NCI-H82 (cell line): ENCODE results near the gene ATP5F1C.
"Not testable (repeated sequence)": the region's sequence is repeated elsewhere in the genome, so short reads cannot be mapped to it uniquely, and the experiment has no call there.

ENCODE experiments used
- DNase-seq: peaks from one replicate; lab custom pipeline; 2025; lab: John Stamatoyannopoulos, UW

ATP5F1C gene

DNA sequence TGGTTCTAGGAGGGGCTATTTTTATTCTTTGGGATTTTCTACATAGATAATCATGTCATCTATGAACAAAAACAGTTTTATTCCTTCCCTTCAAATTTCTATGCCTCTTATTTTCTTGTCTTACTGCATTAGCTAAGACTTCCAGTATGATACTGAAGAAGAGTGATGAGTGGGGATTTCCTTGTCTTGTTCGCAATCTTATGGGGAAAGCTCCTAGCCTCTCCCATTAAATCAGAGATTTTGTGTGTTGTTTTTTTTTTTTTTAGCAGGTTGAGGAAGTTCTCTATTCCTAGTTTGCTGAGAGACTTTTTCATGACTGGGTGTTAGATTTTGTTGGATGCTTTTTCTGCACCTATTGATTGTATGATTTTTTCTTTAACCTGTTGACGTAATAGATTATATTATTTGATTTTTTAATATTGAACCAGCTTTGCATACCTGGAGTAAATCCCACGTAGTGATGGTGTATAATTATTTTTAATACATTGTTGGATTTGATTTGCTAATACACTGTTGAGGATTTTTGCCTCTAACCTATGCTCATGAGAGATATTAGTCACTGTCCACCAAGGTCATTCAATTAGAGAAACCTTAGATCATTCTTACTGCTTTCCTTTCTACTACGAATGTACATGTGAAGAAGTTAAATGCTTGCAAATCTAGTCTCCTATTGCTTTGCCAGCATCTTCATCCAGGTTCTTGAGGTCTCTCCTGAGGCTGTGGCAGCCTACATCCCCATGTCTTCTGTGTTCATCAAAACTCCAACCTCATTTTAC, 6.5 kb downstream of the ATP5F1C start:
- no peak for DNase-seq

DNA sequence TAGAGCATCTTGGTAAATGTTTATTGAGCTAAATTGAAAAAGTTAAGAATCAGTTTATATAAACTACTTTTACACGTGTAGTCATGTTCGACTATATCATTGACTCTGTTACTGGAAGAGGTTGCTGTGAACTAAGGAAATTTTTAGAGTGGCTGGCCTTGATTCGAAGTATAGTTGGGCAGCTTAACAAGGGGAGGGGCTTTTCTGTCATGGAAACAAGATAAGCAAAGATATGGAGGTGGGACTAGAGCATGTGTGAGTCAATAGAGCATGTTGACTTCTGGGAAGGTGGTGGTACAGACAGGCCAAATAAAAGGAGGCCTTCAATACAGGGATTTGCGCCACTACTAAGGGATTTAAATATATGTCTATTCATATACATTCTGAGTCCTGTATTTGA, 7.6 kb downstream of the ATP5F1C start:
- DNase-seq = peak; percentile 5

DNA sequence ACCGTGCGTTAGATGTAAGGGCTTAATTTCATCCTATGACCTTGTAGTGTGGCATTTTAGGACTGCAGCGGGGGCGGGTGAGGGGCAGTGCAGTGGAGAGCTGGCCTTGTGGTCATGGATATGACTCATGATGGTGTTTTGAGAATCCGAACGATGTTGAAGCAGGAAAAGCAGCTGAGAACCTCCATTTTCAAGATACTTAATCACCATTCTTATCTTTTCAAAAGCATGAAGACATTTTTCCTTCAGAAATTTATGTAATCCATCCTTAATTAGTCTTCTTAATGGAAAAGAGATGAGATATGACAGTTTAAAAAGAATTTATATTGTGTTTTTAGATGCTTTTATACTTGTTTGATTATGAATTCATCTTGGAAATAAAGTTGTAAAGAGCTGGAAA, 9.6 kb downstream of the ATP5F1C start:
- no peak for DNase-seq

DNA sequence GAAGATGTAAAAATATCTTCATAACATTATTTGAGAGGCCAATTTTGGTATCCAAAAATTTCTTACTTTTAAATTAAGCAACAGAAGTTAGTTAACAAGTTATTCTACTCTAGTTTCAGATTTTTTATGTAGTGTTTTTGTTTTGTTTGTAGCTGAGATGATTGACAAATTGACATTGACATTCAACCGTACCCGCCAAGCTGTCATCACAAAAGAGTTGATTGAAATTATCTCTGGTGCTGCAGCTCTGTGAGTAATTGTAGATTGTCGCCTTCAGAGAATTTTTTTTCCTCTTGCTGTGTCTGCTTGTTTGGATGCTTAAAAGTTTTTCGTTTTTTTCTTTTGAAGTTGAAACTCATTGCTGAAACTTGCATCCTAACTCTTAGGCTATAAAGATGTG, 14.6 kb downstream of the ATP5F1C start:
- DNase-seq = no peak

DNA sequence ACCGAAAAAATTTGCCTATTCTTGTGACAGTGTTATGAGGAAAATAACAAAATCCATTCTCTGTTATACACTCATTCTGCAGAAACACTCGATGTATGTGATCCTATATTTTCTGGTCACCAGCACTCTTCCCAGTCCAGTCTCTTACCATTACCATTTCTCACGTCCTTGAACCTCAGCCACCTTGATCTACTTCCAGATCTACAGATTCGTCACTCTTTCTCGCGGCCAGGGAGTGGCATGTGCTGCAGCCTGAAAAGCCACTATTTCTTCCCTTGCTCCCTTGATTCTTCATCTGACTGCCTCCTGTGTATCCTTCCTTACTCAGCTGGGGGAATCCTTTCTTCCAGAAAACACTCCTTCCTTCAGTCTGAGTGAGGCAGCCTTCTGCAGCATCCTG, 16.2 kb downstream of the ATP5F1C start:
- DNase-seq = no peak

DNA sequence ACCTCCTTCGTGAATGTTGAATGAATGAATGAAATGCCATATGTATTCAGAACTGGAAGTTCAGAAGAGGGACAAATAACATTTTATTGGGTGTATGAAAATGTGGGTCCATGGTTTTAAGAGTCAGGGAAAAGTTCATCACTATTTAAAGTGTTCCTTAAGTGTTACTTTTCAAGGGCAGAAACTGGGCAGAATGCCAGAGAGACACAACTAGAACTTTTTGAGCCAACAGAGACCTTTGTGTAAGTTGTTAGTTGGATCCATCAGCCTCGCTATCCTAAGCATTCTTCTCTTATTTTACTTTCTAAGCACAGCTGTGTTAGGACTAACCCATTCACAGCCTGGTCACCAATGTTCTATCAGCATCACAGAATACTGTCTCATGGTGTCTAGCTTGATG, 16.8 kb downstream of the ATP5F1C start:
- DNase-seq = no peak

DNA sequence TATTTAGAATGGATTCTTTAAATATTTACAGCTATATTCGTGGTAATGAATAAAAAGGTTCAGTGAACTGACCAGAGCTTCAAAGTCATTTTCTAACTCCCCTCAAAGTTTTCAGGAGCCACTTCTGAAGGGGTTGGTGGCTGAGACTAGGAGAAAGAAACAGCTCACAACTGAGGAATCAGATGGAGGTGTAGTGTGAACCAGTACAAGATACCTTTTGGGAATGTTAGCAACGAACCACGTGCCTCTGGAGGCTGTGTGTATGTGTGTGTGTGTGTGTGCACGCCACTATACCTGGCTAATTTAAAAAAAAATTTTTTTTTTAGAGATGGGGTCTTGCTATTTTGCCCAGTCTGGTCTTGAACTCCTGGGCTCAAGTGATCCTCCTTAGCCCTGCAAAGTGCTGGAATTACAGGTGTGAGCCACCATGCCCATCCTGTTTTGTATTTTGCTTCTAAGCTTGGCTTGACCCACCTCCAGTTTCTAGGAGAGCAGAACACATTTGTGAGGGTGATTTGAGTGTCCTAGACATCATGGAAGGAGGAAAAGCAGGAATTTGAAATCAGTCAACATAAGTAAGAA, 20.8 kb downstream of the ATP5F1C start:
- DNase-seq = no peak

DNA sequence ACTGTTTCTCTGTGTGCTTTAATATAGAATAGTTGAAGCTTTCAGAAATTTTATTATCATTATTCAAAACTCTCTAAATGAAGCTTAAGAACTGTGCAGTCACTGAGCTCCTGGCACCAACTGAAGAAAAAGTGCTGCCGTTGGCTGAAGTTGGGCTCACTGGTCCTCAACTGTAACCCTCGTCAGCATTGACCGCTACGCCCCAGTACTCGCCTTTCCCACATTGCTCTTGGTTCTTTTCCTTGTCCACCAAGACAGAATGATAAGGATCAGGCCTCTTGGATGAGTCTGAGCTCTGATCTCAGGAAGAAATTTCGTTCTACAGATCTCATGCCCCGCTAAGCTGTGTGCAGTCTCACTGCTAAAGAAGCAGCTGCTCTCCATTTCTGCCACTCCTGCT, 22.5 kb downstream of the ATP5F1C start:
- DNase-seq = peak; percentile 4

DNA sequence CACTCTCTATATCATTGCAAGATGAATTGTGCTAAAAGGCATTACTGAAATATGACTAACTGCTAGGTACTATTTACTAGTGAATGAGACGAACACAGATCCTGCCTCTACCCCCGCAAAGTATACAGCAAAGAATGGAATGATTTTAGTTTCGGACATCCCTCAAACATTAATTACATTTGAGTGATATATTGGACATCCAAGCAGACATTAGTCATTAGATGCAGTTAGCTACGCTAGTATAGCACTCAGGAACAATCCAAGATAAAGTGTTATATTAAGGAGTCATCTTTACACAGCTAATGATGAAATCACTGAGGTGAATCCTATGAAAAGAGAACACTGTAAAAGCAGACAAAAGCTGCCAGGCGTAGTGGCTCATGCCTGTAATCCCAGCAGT, 23.0 kb downstream of the ATP5F1C start:
- no peak for DNase-seq

DNA sequence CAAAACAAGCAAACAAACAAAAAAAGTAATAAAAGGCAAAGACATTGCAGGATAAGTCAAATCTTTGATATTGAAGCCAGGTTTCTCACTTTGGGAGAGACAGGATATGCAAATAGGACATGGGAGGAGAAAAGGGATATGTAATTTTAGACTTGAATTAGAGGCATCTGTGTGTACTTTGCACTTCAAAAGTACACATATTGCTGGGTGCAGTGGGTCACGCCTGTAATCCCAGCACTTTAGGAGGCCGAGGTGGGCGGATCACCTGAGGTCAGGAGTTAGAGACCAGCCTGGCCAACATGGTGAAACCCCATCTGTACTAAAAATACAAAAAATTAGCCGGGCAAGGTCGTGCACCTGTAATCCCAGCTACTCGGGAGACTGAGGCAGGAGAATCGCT, 23.8 kb downstream of the ATP5F1C start:
- not testable (repeated sequence) for DNase-seq

DNA sequence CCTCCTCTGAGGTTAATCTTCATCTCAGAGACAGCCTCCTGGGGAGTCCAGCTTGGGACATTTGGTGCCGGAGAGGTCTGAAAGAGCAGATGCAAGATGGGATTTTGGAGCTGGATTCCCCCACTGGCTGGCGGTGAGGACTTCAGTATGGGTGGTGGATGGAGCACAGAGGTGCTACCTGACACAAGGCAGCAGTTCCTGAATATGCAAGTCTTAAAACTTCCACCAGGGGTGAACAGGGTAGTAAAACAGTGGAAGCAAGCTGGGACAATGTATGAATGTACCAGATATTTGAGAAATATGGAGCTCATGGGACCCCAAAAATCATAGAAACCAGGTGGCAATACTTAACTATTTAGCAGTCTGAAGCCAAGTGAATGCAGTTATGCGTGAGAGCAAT, 25.5 kb downstream of the ATP5F1C start:
- no peak for DNase-seq

DNA sequence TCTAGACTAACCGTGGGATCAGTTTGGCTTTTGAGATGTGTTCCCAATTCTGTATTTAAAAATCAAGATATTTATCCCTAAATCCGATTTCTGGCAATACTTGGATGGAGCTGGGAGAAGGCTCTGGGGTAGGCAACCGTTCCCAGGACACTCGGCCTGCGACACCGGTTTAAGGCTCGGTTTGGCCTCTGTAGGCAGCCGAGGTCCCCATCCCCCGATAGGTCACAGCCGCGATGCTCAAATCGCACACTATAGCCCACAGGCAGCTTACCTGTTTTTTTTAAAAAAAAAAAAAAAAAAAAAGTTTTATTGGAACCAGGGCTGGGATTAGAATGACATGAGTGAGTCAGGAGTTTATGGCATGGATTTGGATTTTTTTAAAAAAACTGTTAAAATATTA, 29.6 kb downstream of the ATP5F1C start:
- no peak for DNase-seq

DNA sequence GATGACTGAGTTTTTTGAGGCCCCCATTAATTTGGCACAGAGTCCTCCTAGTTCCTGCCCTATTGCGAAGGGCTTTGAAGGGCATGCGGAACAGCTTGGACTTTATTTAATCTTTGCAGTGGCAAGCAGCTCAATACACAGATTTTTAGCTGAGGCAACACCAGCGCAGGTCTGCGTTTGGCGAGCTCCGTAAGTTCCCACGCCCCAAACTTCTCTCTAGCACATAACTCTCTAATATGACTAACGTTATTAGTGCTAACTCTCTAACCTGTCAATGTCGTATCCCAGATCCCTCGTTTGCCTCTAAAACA, 30.0 kb downstream of the ATP5F1C start:
- DNase-seq = no peak

DNA sequence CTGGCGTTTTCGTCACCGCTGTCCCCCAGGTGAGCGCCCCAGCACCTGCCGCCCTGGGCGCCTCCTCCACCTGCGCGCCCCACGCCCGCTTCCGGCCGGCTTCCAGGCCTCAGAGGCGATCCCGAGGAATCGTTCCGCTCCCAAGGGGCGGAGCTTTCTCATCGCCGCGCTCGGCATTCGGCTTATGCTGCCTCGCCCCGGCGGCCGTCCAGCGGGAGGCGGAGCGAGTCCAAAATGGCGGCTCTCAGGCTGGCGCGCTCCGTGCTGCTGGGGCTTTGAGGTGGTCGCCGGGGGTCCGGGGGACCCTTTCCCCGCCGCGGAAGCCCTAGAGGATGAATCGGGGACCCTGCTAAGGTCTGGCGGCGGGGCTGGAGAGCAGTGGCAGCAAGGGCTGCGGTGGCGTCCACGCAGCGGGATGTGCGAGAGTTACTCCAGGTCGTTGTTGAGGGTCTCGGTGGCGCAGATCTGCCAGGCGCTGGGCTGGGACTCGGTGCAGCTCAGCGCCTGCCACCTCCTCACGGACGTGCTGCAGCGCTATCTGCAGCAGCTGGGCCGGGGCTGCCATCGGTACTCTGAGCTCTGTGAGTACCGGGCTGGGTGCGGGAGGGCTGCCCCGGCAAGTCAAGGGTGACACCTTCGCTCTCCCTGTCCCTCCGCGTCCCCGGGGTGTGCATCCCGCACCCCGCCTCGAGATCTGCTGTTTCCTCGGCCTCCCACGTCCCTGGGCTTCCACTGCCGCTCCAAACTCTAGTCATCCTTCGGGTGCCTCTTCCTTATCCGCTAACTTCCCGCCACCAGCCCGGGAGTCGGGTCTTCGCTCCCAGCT, 30.5 kb downstream of the ATP5F1C start, which contains the start of gene TAF3:
TAF3 (plus strand) TSS at position 211 of the 826 bp plus-strand sequence; CDS start at position 416, 205 bp downstream.
- DNase-seq = peak; percentile 91

DNA sequence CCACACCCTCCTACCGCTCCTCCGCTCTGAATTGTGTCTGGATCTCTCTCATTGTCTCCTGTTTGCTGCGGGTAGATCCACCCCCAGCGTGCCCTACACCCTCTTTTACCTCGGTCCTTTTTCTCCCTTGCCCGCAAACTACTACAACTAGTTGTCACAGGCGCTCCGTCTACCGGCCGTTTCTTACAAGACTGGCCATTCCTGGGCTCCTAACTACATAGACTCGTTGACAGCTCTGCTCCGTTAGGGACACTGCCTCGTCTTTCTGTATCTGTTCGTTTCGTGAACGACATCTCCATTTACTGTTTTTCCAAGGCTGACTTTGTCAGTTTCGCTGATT, 31.1 kb downstream of the ATP5F1C start:
- peak; percentile 39 for DNase-seq

DNA sequence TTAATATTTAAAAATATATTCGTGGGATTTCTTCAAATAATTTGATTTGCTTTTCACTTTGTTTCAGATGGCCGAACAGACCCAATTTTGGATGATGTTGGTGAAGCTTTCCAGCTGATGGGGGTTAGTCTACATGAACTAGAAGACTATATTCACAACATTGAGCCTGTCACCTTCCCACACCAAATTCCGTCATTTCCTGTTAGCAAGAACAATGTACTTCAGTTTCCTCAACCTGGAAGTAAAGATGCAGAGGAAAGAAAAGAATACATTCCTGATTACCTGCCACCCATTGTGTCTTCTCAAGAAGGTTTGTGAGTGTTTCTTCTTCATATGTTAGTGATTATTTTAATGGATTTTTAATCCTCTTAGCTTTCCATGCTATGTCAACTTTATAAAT, 36.3 kb downstream of the ATP5F1C start:
- DNase-seq = no peak

DNA sequence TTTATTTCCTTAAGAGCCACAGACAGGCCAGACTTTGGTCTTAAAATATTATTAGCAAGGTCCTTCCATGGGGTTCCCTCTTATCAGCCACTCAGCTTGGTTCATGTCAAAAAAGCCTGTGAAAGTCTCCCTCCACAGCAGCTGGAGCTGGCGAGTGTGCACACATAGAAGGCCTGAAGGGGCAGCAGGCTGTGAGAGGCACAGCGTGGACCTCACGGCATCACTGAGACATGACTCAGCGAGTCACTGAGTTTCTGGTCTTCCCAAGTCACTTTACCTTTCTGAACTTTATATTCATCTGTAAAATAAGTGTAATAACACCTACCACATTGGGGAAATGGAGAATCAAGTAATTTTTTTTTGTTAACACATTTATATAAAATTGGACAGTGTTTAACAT, 39.0 kb downstream of the ATP5F1C start:
- peak; percentile 2 for DNase-seq

DNA sequence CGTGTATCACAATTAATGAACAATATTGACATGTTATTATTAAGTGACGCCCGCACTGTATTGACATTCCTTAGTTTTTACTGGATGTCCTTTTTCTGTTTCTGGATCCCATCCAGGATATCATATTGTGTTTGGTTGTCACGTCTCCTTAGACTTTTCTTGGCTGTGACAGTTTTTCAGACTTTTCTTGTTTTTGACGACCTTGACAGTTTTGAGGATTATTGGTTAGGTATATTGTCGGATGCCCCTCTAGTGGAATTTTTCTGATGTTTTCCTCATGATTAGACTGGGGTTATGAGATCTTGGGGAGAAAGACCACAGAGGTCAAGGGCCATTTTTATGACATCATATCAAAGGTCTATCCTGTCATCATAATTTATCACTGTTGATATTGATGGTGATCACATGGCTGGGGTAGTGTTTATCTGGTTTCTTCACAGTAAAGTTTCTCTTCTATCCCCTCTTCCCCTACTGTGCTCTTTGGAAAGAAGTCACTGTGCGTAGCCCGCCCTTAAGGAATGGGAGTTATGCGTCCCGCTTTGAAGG, 41.4 kb downstream of the ATP5F1C start:
- no peak for DNase-seq

DNA sequence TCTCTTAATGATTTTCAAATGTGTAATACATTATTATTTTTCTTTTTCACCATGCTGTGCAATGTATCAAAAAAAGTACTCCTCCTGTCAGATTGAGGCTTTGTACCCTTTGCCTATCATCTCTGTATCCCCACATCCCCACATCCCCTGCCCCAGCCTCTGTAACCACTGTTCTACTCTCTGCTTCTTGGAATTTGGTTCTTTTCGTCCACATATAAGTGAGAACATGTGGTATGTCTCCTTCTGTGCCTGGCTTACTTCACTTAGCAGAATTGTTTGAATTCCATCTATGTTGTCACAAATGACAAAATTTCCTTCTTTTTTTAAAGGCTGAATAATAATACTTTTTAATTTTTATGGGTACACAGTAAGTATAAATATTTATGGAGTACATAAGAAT, 44.1 kb downstream of the ATP5F1C start:
- DNase-seq = no peak

DNA sequence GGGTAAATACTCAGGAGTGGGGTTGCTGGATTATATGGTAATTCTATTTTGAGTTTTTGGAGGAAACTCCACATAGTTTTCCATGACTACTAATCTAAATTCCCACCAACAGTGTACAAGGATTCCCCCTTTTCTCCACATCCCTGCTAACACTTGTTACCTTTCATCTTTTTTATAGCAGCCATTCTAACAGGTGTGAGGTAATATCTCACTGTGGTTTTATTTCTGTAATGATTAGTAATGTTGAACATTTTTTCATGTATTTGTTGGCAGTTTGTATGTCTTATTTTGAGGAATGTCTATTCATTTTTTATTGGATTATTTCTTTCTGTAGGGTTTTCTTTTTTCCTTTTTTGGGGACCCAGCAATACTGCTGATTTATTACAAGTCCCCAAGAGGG, 45.2 kb downstream of the ATP5F1C start:
- DNase-seq = no peak

DNA sequence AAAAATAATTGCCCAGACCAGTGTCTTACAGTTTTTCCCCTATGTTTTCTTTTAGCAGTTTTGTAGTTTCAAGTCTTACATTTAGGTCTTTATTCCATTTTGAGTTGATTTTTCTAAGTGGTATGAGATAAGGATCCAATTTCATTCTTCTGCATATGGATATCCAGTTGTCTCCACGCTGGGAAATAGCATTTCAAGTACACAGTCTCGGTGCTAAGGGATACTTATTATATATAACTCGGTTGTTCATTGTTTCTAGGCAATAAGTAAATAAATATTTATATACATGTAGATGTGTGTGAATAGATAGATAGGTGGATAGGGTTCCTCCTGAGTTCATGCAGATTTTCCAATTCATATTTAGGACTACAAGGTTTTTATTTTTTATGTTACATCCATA, 46.3 kb downstream of the ATP5F1C start:
- no peak for DNase-seq

DNA sequence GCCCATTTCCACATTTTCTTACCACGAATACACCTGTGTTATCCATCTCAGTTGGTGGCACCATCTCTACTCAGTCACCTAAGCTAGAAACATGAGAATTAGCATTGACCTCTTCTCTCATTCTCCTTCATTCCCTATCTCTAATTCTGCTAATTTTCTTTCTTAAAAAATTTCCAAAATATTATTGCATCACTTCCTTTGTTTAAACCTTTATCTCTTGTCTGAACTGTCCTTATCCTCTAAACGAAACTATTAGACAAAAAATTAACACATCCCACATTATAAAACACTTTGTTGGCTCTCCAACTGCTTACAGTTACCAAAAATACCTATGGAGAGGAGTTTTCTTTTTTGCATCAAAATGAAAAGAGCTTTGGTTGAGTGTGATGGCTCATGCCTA, 48.6 kb downstream of the ATP5F1C start:
- DNase-seq = no peak

DNA sequence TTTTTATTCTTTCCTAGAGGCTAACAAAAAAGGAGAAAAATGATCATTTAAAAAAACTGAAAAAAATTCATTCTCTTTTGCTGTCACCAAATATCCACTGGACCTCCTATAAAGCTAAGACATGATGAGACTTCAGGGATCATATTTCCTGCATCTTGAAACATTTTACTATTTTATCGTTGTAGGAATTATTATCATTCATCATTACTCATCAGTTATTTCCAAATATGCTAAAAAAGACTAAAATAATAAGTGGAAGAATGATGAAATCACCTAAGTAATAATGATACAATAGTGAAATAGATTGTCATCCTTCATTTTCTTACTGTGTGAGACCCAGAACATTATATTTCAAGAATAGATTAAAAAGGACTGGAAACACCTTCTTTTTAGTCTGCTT, 58.6 kb downstream of the ATP5F1C start:
- DNase-seq = no peak
